CD14-positive monocyte (primary cell): Measurements from ENCODE around the gene SRRM3. TPM values are rescaled to one million over a fixed set of nuclear protein-coding genes. Genes with fewer than 3 reads are reported as not detected.

Experiments used
- DNase-seq, 3 donors: peaks; one replicate each; pipeline ENCODE4 v3.0.0-alpha.2; 2011 to 2022
- H2AFZ ChIP-seq: 2 replicates; pipeline ENCODE4 v1.6.0; 2012; ENCODE audit warnings: mild to moderate bottlenecking, low read depth, low read length, inconsistent platforms; ENCODE audit not compliant: insufficient read depth, poor library complexity, severe bottlenecking
- H3K27ac ChIP-seq, 2 donors: 1 replicate in 1 of 2; 2 replicates in 1 of 2; pipeline ENCODE4 v1.5.1; 2012 to 2013; ENCODE audit warnings: low read length in 2 of 2, control low read depth in 1 of 2, inconsistent platforms in 1 of 2, low read depth in 1 of 2, mild to moderate bottlenecking in 1 of 2
- H3K27me3 ChIP-seq, 2 donors: one replicate each; pipeline versions ENCODE4 v1.6.0 to v1.6.1; 2011 to 2013; ENCODE audit warnings: low read length in 2 of 2; ENCODE audit not compliant: control insufficient read depth in 2 of 2, insufficient read depth in 2 of 2
- H3K36me3 ChIP-seq, 2 donors: replicated peaks in 1 of 2; 1 replicate in 1 of 2; 2 replicates in 1 of 2; pipeline versions ENCODE4 v1.5.1 to v1.6.1; 2012 to 2013; ENCODE audit warnings: low read length in 2 of 2, control low read depth in 1 of 2, inconsistent platforms in 1 of 2, mild to moderate bottlenecking in 1 of 2; ENCODE audit not compliant: insufficient read depth in 2 of 2, control insufficient read depth in 1 of 2
- H3K4me1 ChIP-seq, 2 donors: 1 replicate in 1 of 2; 2 replicates in 1 of 2; pipeline versions ENCODE4 v1.5.1 to v1.6.1; 2012 to 2013; ENCODE audit warnings: low read length in 2 of 2, control low read depth in 1 of 2, inconsistent platforms in 1 of 2, mild to moderate bottlenecking in 1 of 2, moderate library complexity in 1 of 2; ENCODE audit not compliant: insufficient read depth in 2 of 2, control insufficient read depth in 1 of 2
- H3K4me2 ChIP-seq: replicated peaks from 2 replicates; pipeline ENCODE3; 2012; ENCODE audit warnings: low read length, moderate library complexity, mild to moderate bottlenecking; ENCODE audit not compliant: poor library complexity, severe bottlenecking; ENCODE audit errors: extremely low read depth
- H3K4me3 ChIP-seq, 3 experiments: fragments of 200-600 bp in 1 of 3; sonication (generic) in 1 of 3; replicated peaks in 1 of 3; 1 replicate in 2 of 3; 2 replicates in 1 of 3; pipeline ENCODE4 v1.5.1; 2011 to 2013; ENCODE audit warnings: low read length in 3 of 3, mild to moderate bottlenecking in 3 of 3, control low read depth in 2 of 3, low read depth in 2 of 3, inconsistent platforms in 1 of 3, moderate library complexity in 1 of 3
- H3K79me2 ChIP-seq: 2 replicates; pipeline ENCODE4 v1.6.0; 2012; ENCODE audit warnings: mild to moderate bottlenecking, control low read depth, inconsistent platforms, low read length, moderate library complexity; ENCODE audit not compliant: insufficient read depth
- H3K9ac ChIP-seq: 2 replicates; pipeline ENCODE4 v1.6.0; 2017; ENCODE audit warnings: low read length, mild to moderate bottlenecking; ENCODE audit not compliant: insufficient read depth, poor library complexity, severe bottlenecking
- H3K9me3 ChIP-seq, 2 donors: replicated peaks in 1 of 2; 1 replicate in 1 of 2; 2 replicates in 1 of 2; pipeline versions ENCODE4 v1.5.1 to v1.6.1; 2012 to 2013; ENCODE audit warnings: low read length in 2 of 2, control low read depth in 1 of 2; ENCODE audit not compliant: control insufficient read depth in 1 of 2, insufficient read depth in 1 of 2
- H4K20me1 ChIP-seq: 2 replicates; pipeline ENCODE4 v1.6.0; 2012; ENCODE audit warnings: mild to moderate bottlenecking, low read length, control low read depth, moderate library complexity; ENCODE audit not compliant: insufficient read depth
- H3K27ac Mint-ChIP-seq, 7 donors: one replicate each; pipeline ENCODE4 v1.8.0; 2020; ENCODE audit warnings: mild to moderate bottlenecking in 7 of 7, mixed read lengths in 7 of 7, moderate library complexity in 6 of 7, inconsistent platforms in 2 of 7
- H3K27me3 Mint-ChIP-seq, 3 donors: one replicate each; pipeline ENCODE4 v1.8.0; 2021 to 2022; ENCODE audit warnings: low read depth in 3 of 3, mild to moderate bottlenecking in 3 of 3, mixed read lengths in 3 of 3, moderate library complexity in 3 of 3, inconsistent platforms in 1 of 3
- H3K36me3 Mint-ChIP-seq, 2 donors: one replicate each; pipeline ENCODE4 v1.8.0; 2020; ENCODE audit warnings: mixed read lengths in 2 of 2, inconsistent platforms in 1 of 2, mild to moderate bottlenecking in 1 of 2
- H3K4me1 Mint-ChIP-seq: one replicate; pipeline ENCODE4 v1.8.0; 2020; ENCODE audit warnings: mild to moderate bottlenecking, mixed read lengths
- H3K4me3 Mint-ChIP-seq, 2 donors: one replicate each; pipeline ENCODE4 v1.8.0; 2020; ENCODE audit warnings: mild to moderate bottlenecking in 2 of 2, mixed read lengths in 2 of 2, moderate library complexity in 1 of 2
- H3K9me3 Mint-ChIP-seq, 7 donors: one replicate each; pipeline ENCODE4 v1.8.0; 2020 to 2022; ENCODE audit warnings: mixed read lengths in 7 of 7, mild to moderate bottlenecking in 6 of 7, moderate library complexity in 6 of 7, inconsistent platforms in 2 of 7
- CTCF ChIP-seq: fragments of 200-600 bp; IDR thresholded peaks from one replicate; pipeline ENCODE4 v1.8.0; 2022; ENCODE audit warnings: antibody characterized with exemption, mild to moderate bottlenecking
- WGBS: methylation state at CpG from one replicate; pipeline ENCODE4 v1.1.5; 2013; ENCODE audit warnings: missing lambda C conversion rate; ENCODE audit not compliant: insufficient coverage; 5-methylcytosine and 5-hydroxymethylcytosine counted together
- intact Hi-C, 2 donors: fragments of 100-400 bp; cut with micrococcal nuclease; formaldehyde crosslinking; loops; one replicate each; pipeline versions ENCODE4 v1.15.0 to v1.15.1; 2023
- polyA plus RNA-seq, 3 donors: library from polyadenylated mRNA; depleted of rRNA in 1 of 3; unstranded in 2 of 3; stranded (reverse) in 1 of 3; fragments of 300-500 nt in 2 of 3; fragments of >200 nt in 1 of 3; fragmentation: Illumina TruSeq in 2 of 3; gene quantifications; 1 replicate in 2 of 3; 2 replicates in 1 of 3; pipeline ENCODE4 v1.2.3, GENCODE V29; 2012 to 2021

SRRM3 gene
- polyA plus RNA-seq, 3 donors, result not detected

- Mint-ChIP-seq H3K9me3 (peaks cover 0 to 7% (median 0%) of the 10 kb centered on the region in 7 donors), H3K4me1 (no peaks in the 10 kb centered on the region), H3K36me3 (no peaks in the 10 kb centered on the region), H3K27me3 (peaks cover 27 to 46% (median 35%) of the 10 kb centered on the region in 3 donors), H3K27ac (no peak overlapping the region), H3K4me3 (peak overlapping the region in 1 of 2 donors; percentile 51)
- H3K9me3 ChIP-seq, result no peaks in the 10 kb centered on the region
- no peak overlapping the region for H2AFZ ChIP-seq
- H3K9ac ChIP-seq, result no peak overlapping the region
- H3K4me3 ChIP-seq, result no peak overlapping the region
- H3K4me2 ChIP-seq, result no peak overlapping the region
- no peak overlapping the region for H3K27ac ChIP-seq
- no peaks in the 10 kb centered on the region for H4K20me1 ChIP-seq
- intact Hi-C loops, result no loop called here
- peaks cover 3 to 11% of the 10 kb centered on the region in 2 donors for H3K27me3 ChIP-seq
- no peaks in the 10 kb centered on the region for H3K36me3 ChIP-seq
- no peaks in the 10 kb centered on the region for H3K4me1 ChIP-seq
- TF ChIP-seq CTCF, result no peak
- DNase-seq, result no peak
- H3K79me2 ChIP-seq, result no peaks in the 10 kb centered on the region
- WGBS, result 46% methylated on average over 10 of the region's 16 CpGs
These were observed 18.7 kb downstream of the SRRM3 start for GRCh38 chr7:76220185-76221057.

GRCh38 chr7:76222333-76222732 is 20.6 kb downstream of the SRRM3 start:
- peaks cover 3 to 9% of the 10 kb centered on the region in 2 donors for H3K27me3 ChIP-seq
- no peaks in the 10 kb centered on the region for H3K9me3 ChIP-seq
- no peak overlapping the region for H3K9ac ChIP-seq
- no peak for DNase-seq
- no peaks in the 10 kb centered on the region for H3K36me3 ChIP-seq
- H3K4me3 Mint-ChIP-seq, result no peak overlapping the region
- no peaks in the 10 kb centered on the region for H4K20me1 ChIP-seq
- H3K79me2 ChIP-seq, result no peaks in the 10 kb centered on the region
- H3K4me3 ChIP-seq, result no peak overlapping the region
- H3K27ac ChIP-seq, result no peak overlapping the region
- H3K27me3 Mint-ChIP-seq, result peaks cover 22 to 33% (median 23%) of the 10 kb centered on the region in 3 donors
- peaks cover 0 to 11% (median 0%) of the 10 kb centered on the region in 7 donors for H3K9me3 Mint-ChIP-seq
- no peak overlapping the region for H2AFZ ChIP-seq
- no peaks in the 10 kb centered on the region for H3K36me3 Mint-ChIP-seq
- no peak overlapping the region for H3K27ac Mint-ChIP-seq
- no peaks in the 10 kb centered on the region for H3K4me1 ChIP-seq
- no peaks in the 10 kb centered on the region for H3K4me1 Mint-ChIP-seq
- no peak for TF ChIP-seq CTCF
- intact Hi-C loops, result no loop called here
- no peak overlapping the region for H3K4me2 ChIP-seq
- WGBS, result no CpG with 5 or more reads among the region's 2 CpGs
